HEK293 (cell line): ENCODE results near the gene TBC1D17.

Experiments
- CTCF ChIA-PET: fragments of 350-600 bp; formaldehyde crosslinking; extraction: SDS; loops from one replicate; lab custom pipeline; 2021; ENCODE audit warnings: antibody characterized with exemption; lab: Yijun Ruan, JAX
- POLR2A ChIA-PET: fragments of 300-600 bp; formaldehyde crosslinking; extraction: SDS; loops from one replicate; lab custom pipeline; 2020; ENCODE audit warnings: antibody characterized with exemption, inconsistent platforms; lab: Yijun Ruan, JAX
- H3K27ac ChIP-seq: fragments of 200-500 bp; sonication (Bioruptor generic); 2 replicates; pipeline ENCODE4 v1.5.1; 2014; ENCODE audit warnings: low read depth, low read length, control low read depth, inconsistent platforms; ENCODE audit errors: extremely low read depth
- H3K36me3 ChIP-seq, 2 experiments: fragments of 200-500 bp in 1 of 2; sonication (Bioruptor generic) in 1 of 2; 1 replicate in 1 of 2; 2 replicates in 1 of 2; pipeline ENCODE4 v1.5.1; 2014 to 2017; ENCODE audit warnings: inconsistent platforms in 2 of 2, low read length in 2 of 2; ENCODE audit not compliant: control insufficient read depth in 2 of 2, insufficient read depth in 1 of 2
- H3K4me1 ChIP-seq: fragments of 200-500 bp; sonication (Bioruptor generic); 2 replicates; pipeline ENCODE4 v1.5.1; 2014; ENCODE audit warnings: mild to moderate bottlenecking, low read length, inconsistent platforms; ENCODE audit not compliant: control insufficient read depth, insufficient read depth
- H3K4me3 ChIP-seq: 2 replicates; pipeline ENCODE4 v1.5.1; 2011; ENCODE audit warnings: low read depth, mild to moderate bottlenecking, control low read depth, low read length, moderate library complexity
- H3K9me3 ChIP-seq: fragments of 200-500 bp; sonication (Bioruptor generic); 2 replicates; pipeline ENCODE4 v1.5.1; 2014; ENCODE audit warnings: low read depth, low read length, inconsistent platforms; ENCODE audit not compliant: control insufficient read depth, insufficient read depth
- KLF10 ChIP-seq: fragments of 450-650 bp; IDR thresholded peaks from 2 replicates; pipeline ENCODE4 v1.5.1; 2018; ENCODE audit warnings: missing biosample characterization, mild to moderate bottlenecking, missing genetic modification characterization
- RBAK ChIP-seq: fragments of 450-650 bp; formaldehyde crosslinking; IDR thresholded peaks from 2 replicates; pipeline ENCODE4 v1.5.1; 2016; ENCODE audit warnings: missing biosample characterization, missing genetic modification characterization
- REST ChIP-seq: fragments of 450-650 bp; formaldehyde crosslinking; IDR thresholded peaks from 2 replicates; pipeline ENCODE4 v1.5.1; 2016; ENCODE audit warnings: missing biosample characterization, missing genetic modification characterization
- YY1 ChIP-seq: fragments of 450-650 bp; formaldehyde crosslinking; IDR thresholded peaks from 2 replicates; pipeline ENCODE4 v1.5.1; 2018; ENCODE audit warnings: missing biosample characterization, missing genetic modification characterization
- ZFP69B ChIP-seq: fragments of 450-650 bp; formaldehyde crosslinking; IDR thresholded peaks from 2 replicates; pipeline ENCODE4 v1.5.1; 2016; ENCODE audit warnings: missing biosample characterization, missing genetic modification characterization
- ZNF10 ChIP-seq: fragments of 450-650 bp; formaldehyde crosslinking; IDR thresholded peaks from 2 replicates; pipeline ENCODE4 v1.5.1; 2017; ENCODE audit warnings: missing biosample characterization, missing genetic modification characterization
- ZNF146 ChIP-seq: fragments of 450-650 bp; formaldehyde crosslinking; IDR thresholded peaks from 2 replicates; pipeline ENCODE4 v1.5.1; 2016; ENCODE audit warnings: missing biosample characterization, missing genetic modification characterization
- ZNF184 ChIP-seq: fragments of 450-650 bp; IDR thresholded peaks from 2 replicates; pipeline ENCODE4 v1.5.1; 2018; ENCODE audit warnings: missing biosample characterization, mild to moderate bottlenecking, missing genetic modification characterization
- ZNF24 ChIP-seq: fragments of 450-650 bp; formaldehyde crosslinking; IDR thresholded peaks from 2 replicates; pipeline ENCODE4 v1.5.1; 2016; ENCODE audit warnings: missing biosample characterization, missing genetic modification characterization
- ZNF366 ChIP-seq: fragments of 450-650 bp; formaldehyde crosslinking; conservative IDR thresholded peaks from 2 replicates; pipeline ENCODE4 v1.5.1; 2016; ENCODE audit warnings: missing biosample characterization, missing genetic modification characterization
- ZNF48 ChIP-seq: fragments of 450-650 bp; formaldehyde crosslinking; IDR thresholded peaks from 2 replicates; pipeline ENCODE4 v1.5.1; 2016; ENCODE audit warnings: missing biosample characterization, missing genetic modification characterization
- ZNF488 ChIP-seq: fragments of 450-650 bp; formaldehyde crosslinking; IDR thresholded peaks from 2 replicates; pipeline ENCODE4 v1.5.1; 2016; ENCODE audit warnings: missing biosample characterization, missing genetic modification characterization
- ZNF624 ChIP-seq: fragments of 450-650 bp; formaldehyde crosslinking; IDR thresholded peaks from 2 replicates; pipeline ENCODE4 v1.5.1; 2017; ENCODE audit warnings: missing biosample characterization, missing genetic modification characterization
- ZNF701 ChIP-seq: fragments of 450-650 bp; formaldehyde crosslinking; IDR thresholded peaks from 2 replicates; pipeline ENCODE4 v1.5.1; 2016; ENCODE audit warnings: missing biosample characterization, missing genetic modification characterization
- TF ChIP-seq, protein P1 (sequence below): fragments of 450-650 bp; formaldehyde crosslinking; IDR thresholded peaks from 2 replicates; pipeline ENCODE4 v1.5.1; 2016; ENCODE audit warnings: missing biosample characterization, missing genetic modification characterization
- TF ChIP-seq, protein P2 (sequence below): fragments of 450-650 bp; formaldehyde crosslinking; IDR thresholded peaks from 2 replicates; pipeline ENCODE4 v1.5.0; 2017; ENCODE audit warnings: missing biosample characterization, missing genetic modification characterization, borderline replicate concordance
- TF ChIP-seq, protein P3 (sequence below): fragments of 450-650 bp; formaldehyde crosslinking; optimal IDR thresholded peaks from 2 replicates; pipeline ENCODE3; 2016; ENCODE audit warnings: missing biosample characterization, mild to moderate bottlenecking, missing genetic modification characterization

TBC1D17 gene

GRCh38 chr19:49854378-49855263 lies 22.9 kb upstream of the TBC1D17 start:
- TF ChIP-seq ZFP69B (tag by site-specific recombination) (no peak), ZNF146 (tag by site-specific recombination) (no peak), ZNF184 (tag by site-specific recombination) (no peak), ZNF366 (tag by site-specific recombination) (no peak), ZNF624 (tag by site-specific recombination) (no peak), ZNF24 (tag by site-specific recombination) (no peak)
- TF ChIP-seq, protein P1, sequence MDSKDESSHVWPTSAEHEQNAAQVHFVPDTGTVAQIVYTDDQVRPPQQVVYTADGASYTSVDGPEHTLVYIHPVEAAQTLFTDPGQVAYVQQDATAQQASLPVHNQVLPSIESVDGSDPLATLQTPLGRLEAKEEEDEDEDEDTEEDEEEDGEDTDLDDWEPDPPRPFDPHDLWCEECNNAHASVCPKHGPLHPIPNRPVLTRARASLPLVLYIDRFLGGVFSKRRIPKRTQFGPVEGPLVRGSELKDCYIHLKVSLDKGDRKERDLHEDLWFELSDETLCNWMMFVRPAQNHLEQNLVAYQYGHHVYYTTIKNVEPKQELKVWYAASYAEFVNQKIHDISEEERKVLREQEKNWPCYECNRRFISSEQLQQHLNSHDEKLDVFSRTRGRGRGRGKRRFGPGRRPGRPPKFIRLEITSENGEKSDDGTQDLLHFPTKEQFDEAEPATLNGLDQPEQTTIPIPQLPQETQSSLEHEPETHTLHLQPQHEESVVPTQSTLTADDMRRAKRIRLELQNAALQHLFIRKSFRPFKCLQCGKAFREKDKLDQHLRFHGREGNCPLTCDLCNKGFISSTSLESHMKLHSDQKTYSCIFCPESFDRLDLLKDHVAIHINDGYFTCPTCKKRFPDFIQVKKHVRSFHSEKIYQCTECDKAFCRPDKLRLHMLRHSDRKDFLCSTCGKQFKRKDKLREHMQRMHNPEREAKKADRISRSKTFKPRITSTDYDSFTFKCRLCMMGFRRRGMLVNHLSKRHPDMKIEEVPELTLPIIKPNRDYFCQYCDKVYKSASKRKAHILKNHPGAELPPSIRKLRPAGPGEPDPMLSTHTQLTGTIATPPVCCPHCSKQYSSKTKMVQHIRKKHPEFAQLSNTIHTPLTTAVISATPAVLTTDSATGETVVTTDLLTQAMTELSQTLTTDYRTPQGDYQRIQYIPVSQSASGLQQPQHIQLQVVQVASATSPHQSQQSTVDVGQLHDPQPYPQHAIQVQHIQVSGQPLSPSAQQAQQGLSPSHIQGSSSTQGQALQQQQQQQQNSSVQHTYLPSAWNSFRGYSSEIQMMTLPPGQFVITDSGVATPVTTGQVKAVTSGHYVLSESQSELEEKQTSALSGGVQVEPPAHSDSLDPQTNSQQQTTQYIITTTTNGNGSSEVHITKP (tag by site-specific recombination): no peak
- TF ChIP-seq, protein P2, sequence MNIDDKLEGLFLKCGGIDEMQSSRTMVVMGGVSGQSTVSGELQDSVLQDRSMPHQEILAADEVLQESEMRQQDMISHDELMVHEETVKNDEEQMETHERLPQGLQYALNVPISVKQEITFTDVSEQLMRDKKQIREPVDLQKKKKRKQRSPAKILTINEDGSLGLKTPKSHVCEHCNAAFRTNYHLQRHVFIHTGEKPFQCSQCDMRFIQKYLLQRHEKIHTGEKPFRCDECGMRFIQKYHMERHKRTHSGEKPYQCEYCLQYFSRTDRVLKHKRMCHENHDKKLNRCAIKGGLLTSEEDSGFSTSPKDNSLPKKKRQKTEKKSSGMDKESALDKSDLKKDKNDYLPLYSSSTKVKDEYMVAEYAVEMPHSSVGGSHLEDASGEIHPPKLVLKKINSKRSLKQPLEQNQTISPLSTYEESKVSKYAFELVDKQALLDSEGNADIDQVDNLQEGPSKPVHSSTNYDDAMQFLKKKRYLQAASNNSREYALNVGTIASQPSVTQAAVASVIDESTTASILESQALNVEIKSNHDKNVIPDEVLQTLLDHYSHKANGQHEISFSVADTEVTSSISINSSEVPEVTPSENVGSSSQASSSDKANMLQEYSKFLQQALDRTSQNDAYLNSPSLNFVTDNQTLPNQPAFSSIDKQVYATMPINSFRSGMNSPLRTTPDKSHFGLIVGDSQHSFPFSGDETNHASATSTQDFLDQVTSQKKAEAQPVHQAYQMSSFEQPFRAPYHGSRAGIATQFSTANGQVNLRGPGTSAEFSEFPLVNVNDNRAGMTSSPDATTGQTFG (tag by site-specific recombination): no peak

DNA sequence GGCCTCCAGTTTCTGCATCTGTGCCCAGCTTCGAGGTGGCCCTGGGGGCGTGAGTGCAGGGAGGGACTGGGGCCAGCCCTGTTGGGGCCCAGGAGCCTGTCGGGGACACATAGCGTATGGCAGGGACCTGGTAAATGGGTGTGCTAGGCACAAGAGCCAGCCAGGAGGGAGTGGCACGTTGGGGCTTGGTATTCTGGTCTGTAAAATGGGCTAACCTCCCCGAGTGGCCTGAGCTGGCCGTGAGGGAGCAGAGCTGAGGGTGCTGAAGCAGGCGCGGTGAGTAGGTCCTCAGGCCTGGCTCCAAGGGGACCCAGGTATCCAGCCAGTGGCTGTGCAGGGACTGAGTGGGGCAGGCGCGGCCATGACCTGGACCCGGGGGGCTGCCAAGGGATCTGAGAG lies 22.2 kb upstream of the TBC1D17 start:
- ChIA-PET POLR2A (interaction anchor here (8.8 kb wide), 1 partner anchor 9 kb away, joined by 128 read pairs; the partner anchor contains the start of gene PNKP), CTCF (interaction anchor here (0.5 kb wide), 1 partner anchor 103 kb away, joined by 3 read pairs; no protein-coding TSS in a partner anchor)
- 0 out of 2 replicates have a peak overlapping the region, but pooled peaks have one; percentile 43 for H3K27ac ChIP-seq
- H3K4me3 ChIP-seq: no peak overlapping the region
- H3K4me1 ChIP-seq: peaks cover 15% of the 10 kb centered on the region; the same call in 1 of the 2 replicates
- peaks cover 10 to 61% of the 10 kb centered on the region in 2 experiments for H3K36me3 ChIP-seq
- H3K9me3 ChIP-seq: no peaks in the 10 kb centered on the region
- TF ChIP-seq, protein P3, sequence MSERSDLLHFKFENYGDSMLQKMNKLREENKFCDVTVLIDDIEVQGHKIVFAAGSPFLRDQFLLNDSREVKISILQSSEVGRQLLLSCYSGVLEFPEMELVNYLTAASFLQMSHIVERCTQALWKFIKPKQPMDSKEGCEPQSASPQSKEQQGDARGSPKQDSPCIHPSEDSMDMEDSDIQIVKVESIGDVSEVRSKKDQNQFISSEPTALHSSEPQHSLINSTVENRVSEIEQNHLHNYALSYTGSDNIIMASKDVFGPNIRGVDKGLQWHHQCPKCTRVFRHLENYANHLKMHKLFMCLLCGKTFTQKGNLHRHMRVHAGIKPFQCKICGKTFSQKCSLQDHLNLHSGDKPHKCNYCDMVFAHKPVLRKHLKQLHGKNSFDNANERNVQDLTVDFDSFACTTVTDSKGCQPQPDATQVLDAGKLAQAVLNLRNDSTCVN (tag by site-specific recombination): no peak
- TF ChIP-seq ZNF701 (tag by site-specific recombination): no peak
- TF ChIP-seq REST (tag by site-specific recombination): no peak
- TF ChIP-seq KLF10 (tag by site-specific recombination): no peak
- no peak for TF ChIP-seq ZNF10 (tag by site-specific recombination)
- TF ChIP-seq, protein P2 (tag by site-specific recombination): no peak
- TF ChIP-seq ZFP69B (tag by site-specific recombination): no peak
- TF ChIP-seq ZNF48: no peak
- no peak for TF ChIP-seq RBAK (tag by site-specific recombination)
- TF ChIP-seq ZNF488: no peak
- no peak for TF ChIP-seq YY1

More at GRCh38 chr19:49854378-49855263, 22.9 kb upstream of the TBC1D17 start:
- H3K9me3 ChIP-seq: no peaks in the 10 kb centered on the region
- ChIA-PET CTCF (interaction anchor here (0.7 to 1.6 kb wide), 2 partner anchors 12 to 1702 kb away, joined by 3 to 4 read pairs; no protein-coding TSS in a partner anchor), POLR2A (interaction anchor here (1.0 to 8.8 kb wide), 3 partner anchors 10 to 42 kb away, joined by 4 to 128 read pairs (median 4); partner anchors contain the start of genes FUZ and PNKP)
- H3K4me1 ChIP-seq: peaks cover 15% of the 10 kb centered on the region; the same call in 1 of the 2 replicates
- peaks cover 5 to 55% of the 10 kb centered on the region in 2 experiments for H3K36me3 ChIP-seq
- no peak overlapping the region for H3K4me3 ChIP-seq
- 0 out of 2 replicates have a peak overlapping the region, but pooled peaks have one; percentile 43 for H3K27ac ChIP-seq
